Colonic mucosa (tissue), 4 donors: ENCODE results near the gene ATP2A3. TPM values are rescaled to one million over a fixed set of nuclear protein-coding genes. Genes with fewer than 3 reads are reported as not detected.
A peak's percentile ranks its signal among the peaks of the same experiment; 100 is the strongest.

ENCODE experiments used
- DNase-seq: peaks from one replicate; pipeline ENCODE4 v3.0.0-alpha.2; 2020
- H3K27ac ChIP-seq: fragments of 200-600 bp; one replicate; pipeline ENCODE4 v1.8.0; 2021
- H3K27me3 ChIP-seq: fragments of 200-600 bp; one replicate; pipeline ENCODE4 v1.8.0; 2021
- H3K36me3 ChIP-seq: fragments of 200-600 bp; one replicate; pipeline ENCODE4 v1.8.0; 2021
- H3K4me1 ChIP-seq: fragments of 200-600 bp; one replicate; pipeline ENCODE4 v1.8.0; 2021; ENCODE audit warnings: mild to moderate bottlenecking
- H3K4me3 ChIP-seq: fragments of 200-600 bp; one replicate; pipeline ENCODE4 v1.8.0; 2021
- H3K9ac ChIP-seq, 2 donors: one replicate each; pipeline ENCODE4 v1.7.0; 2013; ENCODE audit warnings: control low read depth in 2 of 2, low read depth in 2 of 2, low read length in 2 of 2
- H3K9me3 ChIP-seq: fragments of 200-600 bp; one replicate; pipeline ENCODE4 v1.8.0; 2021
- intact Hi-C: fragments of 100-400 bp; cut with DNase I; formaldehyde crosslinking; loops from one replicate; pipeline ENCODE4 v1.14.1; 2022
- total RNA-seq, 2 donors: library from RNA; stranded (reverse); fragmentation: NEBNext Ultra II Directional in 1 of 2; extraction: Animal tissue kit (Norgen Biotek cat#: 25700) in 1 of 2; gene quantifications; one replicate each; pipeline ENCODE4 v1.2.1, GENCODE V29; 2021
- TF ChIP-seq, protein P1 (sequence below): fragments of 200-600 bp; IDR thresholded peaks from one replicate; pipeline ENCODE4 v1.8.0; 2022; ENCODE audit warnings: antibody characterized with exemption, mild to moderate bottlenecking
- donor health status: healthy.
- donor health status: DM: no; HTN: no; CAD: no.
- donor health status: DM: no; HTN: no; CAD: no.

ATP2A3 gene
- total RNA-seq, 2 donors from 2014 or later, result 197 to 308 TPM

DNA sequence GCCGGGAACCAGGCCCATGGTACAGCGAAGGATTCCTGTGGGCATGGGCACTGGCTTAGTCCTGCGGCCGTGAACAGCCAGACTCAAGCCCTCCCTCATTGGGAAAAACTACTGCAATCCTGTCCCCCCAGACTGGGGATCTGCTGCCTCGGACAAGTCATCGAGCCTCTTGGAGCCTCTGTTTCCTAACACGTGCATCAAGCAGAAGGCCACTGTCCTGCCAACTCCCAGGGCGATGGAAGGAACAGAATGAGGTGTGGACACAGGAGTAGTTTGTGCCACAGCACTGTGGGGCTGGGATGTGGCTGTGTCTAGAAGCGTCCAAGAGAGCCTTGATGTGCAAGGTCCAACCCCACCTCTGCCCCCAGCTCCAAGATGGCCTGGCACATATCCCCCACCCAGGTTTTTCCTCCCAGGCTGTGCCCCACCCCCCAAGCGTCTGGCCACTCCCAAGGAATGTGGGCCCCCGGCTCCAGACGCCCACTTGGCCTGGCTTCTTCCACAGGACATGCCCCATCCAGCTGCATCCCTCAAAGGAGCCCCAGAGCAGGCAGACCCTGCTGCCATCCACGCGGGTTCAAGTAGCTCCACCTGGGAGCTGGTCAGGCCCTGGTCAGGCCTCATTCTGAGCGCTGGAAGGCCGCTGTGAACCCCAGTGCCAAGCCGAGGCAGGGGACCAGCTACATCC is 74.8 kb downstream of the ATP2A3 start:
- Histone ChIP-seq H3K27me3 (no peaks in the 10 kb centered on the region), H3K9me3 (no peaks in the 10 kb centered on the region), H3K4me3 (no peak overlapping the region), H3K27ac (peak overlapping the region; percentile 12), H3K9ac (peak overlapping the region in 1 of 2 donors; percentile 37), H3K36me3 (no peaks in the 10 kb centered on the region), H3K4me1 (peaks cover 23% of the 10 kb centered on the region)
- DNase-seq, result no peak
- intact Hi-C loops, result no loop called here
- TF ChIP-seq, protein P1, sequence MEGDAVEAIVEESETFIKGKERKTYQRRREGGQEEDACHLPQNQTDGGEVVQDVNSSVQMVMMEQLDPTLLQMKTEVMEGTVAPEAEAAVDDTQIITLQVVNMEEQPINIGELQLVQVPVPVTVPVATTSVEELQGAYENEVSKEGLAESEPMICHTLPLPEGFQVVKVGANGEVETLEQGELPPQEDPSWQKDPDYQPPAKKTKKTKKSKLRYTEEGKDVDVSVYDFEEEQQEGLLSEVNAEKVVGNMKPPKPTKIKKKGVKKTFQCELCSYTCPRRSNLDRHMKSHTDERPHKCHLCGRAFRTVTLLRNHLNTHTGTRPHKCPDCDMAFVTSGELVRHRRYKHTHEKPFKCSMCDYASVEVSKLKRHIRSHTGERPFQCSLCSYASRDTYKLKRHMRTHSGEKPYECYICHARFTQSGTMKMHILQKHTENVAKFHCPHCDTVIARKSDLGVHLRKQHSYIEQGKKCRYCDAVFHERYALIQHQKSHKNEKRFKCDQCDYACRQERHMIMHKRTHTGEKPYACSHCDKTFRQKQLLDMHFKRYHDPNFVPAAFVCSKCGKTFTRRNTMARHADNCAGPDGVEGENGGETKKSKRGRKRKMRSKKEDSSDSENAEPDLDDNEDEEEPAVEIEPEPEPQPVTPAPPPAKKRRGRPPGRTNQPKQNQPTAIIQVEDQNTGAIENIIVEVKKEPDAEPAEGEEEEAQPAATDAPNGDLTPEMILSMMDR, result no peak

DNA sequence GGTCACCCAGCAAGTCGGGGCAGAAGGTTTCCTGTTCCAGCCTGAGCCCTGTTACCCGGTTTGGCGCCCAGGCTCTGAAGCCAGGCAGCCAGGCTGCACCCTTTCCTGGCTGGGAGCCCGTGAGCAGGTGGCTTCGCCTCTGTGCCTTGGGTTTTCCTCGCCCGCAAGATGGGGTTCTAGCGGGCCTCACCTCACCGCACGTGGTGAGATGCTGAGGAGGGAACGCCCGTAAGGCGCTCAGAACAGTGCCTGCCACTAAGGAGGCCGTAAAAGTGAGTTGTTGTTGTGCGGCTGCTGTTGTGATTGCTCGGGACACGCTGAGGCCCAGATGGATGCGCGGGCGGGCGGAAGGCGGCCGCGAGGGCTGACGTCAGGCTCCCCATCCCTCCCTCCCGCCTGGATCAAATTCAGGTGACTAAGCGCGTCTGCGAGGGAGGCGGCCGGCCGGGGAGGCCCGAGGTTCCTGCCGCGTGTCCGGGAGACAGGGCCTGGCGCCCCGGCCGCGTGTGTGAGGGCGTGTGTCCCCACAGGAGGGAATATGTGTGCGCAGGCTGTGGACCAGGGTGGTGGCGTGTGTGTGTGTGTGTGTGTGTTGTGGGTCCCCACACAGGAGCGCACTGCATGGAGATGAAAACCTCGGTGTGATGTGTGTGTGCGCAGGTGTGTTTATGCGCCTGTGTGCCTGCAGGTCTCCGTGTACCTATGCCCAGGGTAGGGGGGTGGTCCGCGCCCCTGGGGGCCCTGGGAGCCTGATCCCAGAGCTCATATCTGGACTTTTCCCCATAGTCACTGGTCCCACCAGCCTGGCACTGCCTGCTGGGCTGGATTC is 75.7 kb downstream of the ATP2A3 start:
- DNase-seq, result peak; percentile 88
- H3K9ac ChIP-seq, result peak overlapping the region; percentile 54 to 60
- no peaks in the 10 kb centered on the region for H3K9me3 ChIP-seq
- H3K27me3 ChIP-seq, result no peaks in the 10 kb centered on the region
- H3K27ac ChIP-seq, result peak overlapping the region; percentile 72
- H3K36me3 ChIP-seq, result no peaks in the 10 kb centered on the region
- intact Hi-C loops, result no loop called here
- TF ChIP-seq, protein P1, result no peak
- H3K4me1 ChIP-seq, result peaks cover 17% of the 10 kb centered on the region
- no peak overlapping the region for H3K4me3 ChIP-seq

GRCh38 chr17:3887804-3888203 is 76.4 kb downstream of the ATP2A3 start:
- TF ChIP-seq, protein P1, result no peak
- no peaks in the 10 kb centered on the region for H3K9me3 ChIP-seq

DNA sequence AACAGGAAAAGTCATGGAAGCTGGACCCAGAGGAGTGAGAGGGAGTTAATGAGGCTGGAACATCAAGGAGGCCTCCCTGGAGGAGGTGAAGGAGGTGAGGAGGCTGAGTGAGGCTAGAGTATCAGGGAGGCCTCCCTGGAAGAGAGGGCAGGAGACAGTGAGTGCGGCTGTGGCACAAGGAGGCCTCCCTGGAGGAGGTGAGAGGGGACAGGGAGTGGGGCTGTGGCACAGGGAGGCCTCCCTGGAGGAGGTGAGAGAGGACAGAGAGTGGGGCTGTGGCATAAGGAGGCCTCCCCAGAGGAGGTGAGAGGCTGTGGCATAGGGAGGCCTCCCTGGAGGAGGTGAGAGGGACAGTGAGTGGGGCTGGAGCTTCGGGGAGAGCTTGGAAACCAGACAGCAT is 76.8 kb downstream of the ATP2A3 start:
- peak overlapping the region; percentile 72 for H3K27ac ChIP-seq
- H3K27me3 ChIP-seq, result no peaks in the 10 kb centered on the region
- no peaks in the 10 kb centered on the region for H3K9me3 ChIP-seq
- peak overlapping the region; percentile 51 to 60 for H3K9ac ChIP-seq
- no peaks in the 10 kb centered on the region for H3K36me3 ChIP-seq
- H3K4me1 ChIP-seq, result peaks cover 14% of the 10 kb centered on the region
- intact Hi-C loops, result no loop called here
- TF ChIP-seq, protein P1, result no peak
- no peak for DNase-seq
- H3K4me3 ChIP-seq, result no peak overlapping the region

More at GRCh38 chr17:3887804-3888203, 76.4 kb downstream of the ATP2A3 start:
- peak overlapping the region; percentile 72 for H3K27ac ChIP-seq
- DNase-seq, result no peak
- no peaks in the 10 kb centered on the region for H3K27me3 ChIP-seq
- H3K4me1 ChIP-seq, result peaks cover 14% of the 10 kb centered on the region
- no peaks in the 10 kb centered on the region for H3K36me3 ChIP-seq
- peak overlapping the region; percentile 51 to 60 for H3K9ac ChIP-seq
- H3K4me3 ChIP-seq, result no peak overlapping the region
- intact Hi-C loops, result no loop called here

- TF ChIP-seq, protein P1, result no peak
- no peak overlapping the region for H3K4me3 ChIP-seq
- H3K4me1 ChIP-seq, result peaks cover 12% of the 10 kb centered on the region
- H3K9me3 ChIP-seq, result no peaks in the 10 kb centered on the region
- peak overlapping the region in 1 of 2 donors; percentile 44 for H3K9ac ChIP-seq
- peak overlapping the region; percentile 72 for H3K27ac ChIP-seq
- DNase-seq, result peak; percentile 40
- no peaks in the 10 kb centered on the region for H3K36me3 ChIP-seq
- H3K27me3 ChIP-seq, result no peaks in the 10 kb centered on the region
- intact Hi-C loops, result no loop called here
Observed at GRCh38 chr17:3886776-3887175, 77.5 kb downstream of the ATP2A3 start.
